Measurements from ENCODE around the gene IDH3A.

GRCh38 chr15:78109156-78109555 lies 40.0 kb upstream of the IDH3A start:
- no peak for TF ChIP-seq CTCF (IDR thresholded peaks at IDR 0.05)
- no peak for TF ChIP-seq POLR2AphosphoS5 (IDR thresholded peaks at IDR 0.05)
